ENCODE measurements around the gene OR9Q2. TPM values are rescaled to one million over a fixed set of nuclear protein-coding genes. Genes with fewer than 3 reads are reported as not detected.

OR9Q2 gene
- total and polyA plus RNA-seq, 2 donors (not counting 1 experiment from before 2014, with no cell fraction given) = not detected

DNA sequence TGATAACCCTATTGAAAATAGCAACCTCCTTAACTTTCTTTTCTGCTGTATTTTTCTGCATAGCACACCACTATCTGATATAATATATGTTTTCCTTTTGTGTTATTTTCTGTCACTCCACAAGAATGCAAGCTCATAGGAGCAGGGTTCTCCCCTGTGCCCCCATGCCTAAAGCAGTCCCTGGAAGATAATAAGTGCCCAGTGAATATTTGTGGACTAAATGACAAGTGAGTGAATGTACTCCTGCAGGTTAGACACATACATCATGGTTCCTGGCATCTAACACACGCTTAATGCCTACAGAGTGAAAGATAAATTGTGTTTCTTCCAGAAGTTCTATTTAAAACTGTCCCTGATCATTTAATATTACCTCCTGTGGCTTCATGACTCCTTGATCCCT, 23.9 kb upstream of the OR9Q2 start:
- WGBS (ENCODE audit: insufficient coverage) = no CpG with 5 or more reads among the region's 1 CpG
- no peak overlapping the region for H3K9ac ChIP-seq (ENCODE audit: low read length)
- Mint-ChIP-seq H3K4me1 (no peaks in the 10 kb centered on the region), H3K9me3 (ENCODE audit: insufficient read depth) (no peaks in the 10 kb centered on the region), H3K4me3 (no peak overlapping the region), H3K27ac (no peak overlapping the region), H3K27me3 (peaks cover 3% of the 10 kb centered on the region)
- no peaks in the 10 kb centered on the region for H4K20me1 ChIP-seq (ENCODE audit: control insufficient read depth, insufficient read depth, low read length, poor library complexity, severe bottlenecking)
- H3K27ac ChIP-seq (ENCODE audit: low read length in 2 of 2) = no peak overlapping the region
- H3K36me3 ChIP-seq (replicated peaks in 1 of 2; ENCODE audit: control extremely low read depth in 1 of 2, control insufficient read depth in 1 of 2, extremely low read depth in 1 of 2, insufficient read depth in 2 of 2, low read length in 1 of 2) = no peaks in the 10 kb centered on the region
- no peak overlapping the region for H2AFZ ChIP-seq (ENCODE audit: insufficient read depth, low read depth, low read length, poor library complexity, severe bottlenecking)
- no peak overlapping the region for H3K4me3 ChIP-seq (ENCODE audit: control extremely low read depth in 1 of 5, extremely low read depth in 1 of 5, insufficient read depth in 1 of 5, low read depth in 2 of 5, low read length in 4 of 5)
- H3K79me2 ChIP-seq (ENCODE audit: control insufficient read depth, insufficient read depth, low read length) = no peaks in the 10 kb centered on the region
- no peaks in the 10 kb centered on the region for H3K4me1 ChIP-seq (ENCODE audit: control insufficient read depth in 2 of 2, insufficient read depth in 2 of 2, low read length in 2 of 2)
- no peak for DNase-seq
- H3K27me3 ChIP-seq (replicated peaks in 1 of 4; ENCODE audit: control extremely low read depth in 1 of 4, control insufficient read depth in 3 of 4, insufficient read depth in 4 of 4, low read length in 3 of 4) = no peaks in the 10 kb centered on the region
- ATAC-seq (ENCODE audit: low read depth) = no peak
- CTCF ChIA-PET = no interaction called here
- no peak for TF ChIP-seq EZH2 (IDR thresholded peaks at IDR 0.05; ENCODE audit: borderline replicate concordance, insufficient read depth, low read depth, low read length, poor library complexity, severe bottlenecking)
- TF ChIP-seq, protein P1, sequence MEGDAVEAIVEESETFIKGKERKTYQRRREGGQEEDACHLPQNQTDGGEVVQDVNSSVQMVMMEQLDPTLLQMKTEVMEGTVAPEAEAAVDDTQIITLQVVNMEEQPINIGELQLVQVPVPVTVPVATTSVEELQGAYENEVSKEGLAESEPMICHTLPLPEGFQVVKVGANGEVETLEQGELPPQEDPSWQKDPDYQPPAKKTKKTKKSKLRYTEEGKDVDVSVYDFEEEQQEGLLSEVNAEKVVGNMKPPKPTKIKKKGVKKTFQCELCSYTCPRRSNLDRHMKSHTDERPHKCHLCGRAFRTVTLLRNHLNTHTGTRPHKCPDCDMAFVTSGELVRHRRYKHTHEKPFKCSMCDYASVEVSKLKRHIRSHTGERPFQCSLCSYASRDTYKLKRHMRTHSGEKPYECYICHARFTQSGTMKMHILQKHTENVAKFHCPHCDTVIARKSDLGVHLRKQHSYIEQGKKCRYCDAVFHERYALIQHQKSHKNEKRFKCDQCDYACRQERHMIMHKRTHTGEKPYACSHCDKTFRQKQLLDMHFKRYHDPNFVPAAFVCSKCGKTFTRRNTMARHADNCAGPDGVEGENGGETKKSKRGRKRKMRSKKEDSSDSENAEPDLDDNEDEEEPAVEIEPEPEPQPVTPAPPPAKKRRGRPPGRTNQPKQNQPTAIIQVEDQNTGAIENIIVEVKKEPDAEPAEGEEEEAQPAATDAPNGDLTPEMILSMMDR (IDR thresholded peaks at IDR 0.05) = no peak
- H3K9me3 ChIP-seq (ENCODE audit: control extremely low read depth in 1 of 3, control insufficient read depth in 2 of 3, insufficient read depth in 1 of 3, low read length in 2 of 3) = no peaks in the 10 kb centered on the region
- POLR2A ChIA-PET = no interaction called here
- intact Hi-C loops (cut with micrococcal nuclease) = no loop called here
- H3K4me2 ChIP-seq (replicated peaks; ENCODE audit: low read depth, low read length, poor library complexity, severe bottlenecking) = no peak overlapping the region

DNA sequence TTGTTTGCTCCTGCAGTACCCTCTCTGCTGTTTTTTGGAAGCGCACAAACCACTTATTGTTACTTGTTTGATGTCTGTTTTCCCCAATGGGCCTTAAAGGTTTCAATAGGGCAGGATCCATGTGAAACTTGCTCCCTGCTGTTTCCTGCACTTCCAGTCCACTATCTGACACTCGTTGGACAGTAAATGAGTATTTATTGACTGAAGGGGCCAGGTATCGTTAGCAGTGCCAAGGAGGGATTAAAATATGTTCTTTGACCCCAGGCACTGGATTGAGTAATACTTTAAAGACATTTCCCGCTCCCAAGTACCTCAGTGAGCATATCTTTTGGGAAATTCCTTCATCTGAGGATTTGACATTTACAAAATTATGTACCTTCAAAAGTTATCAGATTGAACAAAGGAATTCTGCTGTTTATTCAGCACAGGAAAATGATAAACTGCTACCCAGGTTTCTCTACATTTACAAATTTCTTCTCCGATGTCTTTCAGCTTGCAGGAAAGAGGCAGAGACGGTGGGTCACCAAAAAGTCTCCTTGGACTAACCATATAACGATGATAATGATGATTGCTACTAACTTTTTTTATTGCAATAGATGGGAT, 23.3 kb upstream of the OR9Q2 start:
- no peaks in the 10 kb centered on the region for H3K27me3 Mint-ChIP-seq
- Histone ChIP-seq H3K27ac (ENCODE audit: low read length in 2 of 2) (no peak overlapping the region), H3K4me3 (ENCODE audit: control extremely low read depth in 1 of 5, extremely low read depth in 1 of 5, insufficient read depth in 1 of 5, low read depth in 2 of 5, low read length in 4 of 5) (no peak overlapping the region), H3K4me2 (replicated peaks; ENCODE audit: low read depth, low read length, poor library complexity, severe bottlenecking) (no peak overlapping the region), H3K27me3 (replicated peaks in 1 of 4; ENCODE audit: control extremely low read depth in 1 of 4, control insufficient read depth in 3 of 4, insufficient read depth in 4 of 4, low read length in 3 of 4) (no peaks in the 10 kb centered on the region), H3K79me2 (ENCODE audit: control insufficient read depth, insufficient read depth, low read length) (no peaks in the 10 kb centered on the region), H4K20me1 (ENCODE audit: control insufficient read depth, insufficient read depth, low read length, poor library complexity, severe bottlenecking) (no peaks in the 10 kb centered on the region), H3K9me3 (ENCODE audit: control extremely low read depth in 1 of 3, control insufficient read depth in 2 of 3, insufficient read depth in 1 of 3, low read length in 2 of 3) (no peaks in the 10 kb centered on the region), H2AFZ (ENCODE audit: insufficient read depth, low read depth, low read length, poor library complexity, severe bottlenecking) (no peak overlapping the region), H3K9ac (ENCODE audit: low read length) (no peak overlapping the region), H3K36me3 (replicated peaks in 1 of 2; ENCODE audit: control extremely low read depth in 1 of 2, control insufficient read depth in 1 of 2, extremely low read depth in 1 of 2, insufficient read depth in 2 of 2, low read length in 1 of 2) (no peaks in the 10 kb centered on the region), H3K4me1 (ENCODE audit: control insufficient read depth in 2 of 2, insufficient read depth in 2 of 2, low read length in 2 of 2) (no peaks in the 10 kb centered on the region)
- no peak for DNase-seq
- H3K27ac Mint-ChIP-seq = no peak overlapping the region
- no peak for ATAC-seq (ENCODE audit: low read depth)
- intact Hi-C loops (cut with micrococcal nuclease) = no loop called here
- ChIA-PET CTCF (no interaction called here), POLR2A (no interaction called here)
- no peak overlapping the region for H3K4me3 Mint-ChIP-seq
- no peaks in the 10 kb centered on the region for H3K9me3 Mint-ChIP-seq (ENCODE audit: insufficient read depth)
- no peaks in the 10 kb centered on the region for H3K4me1 Mint-ChIP-seq
- 67% methylated on average over 1 of the region's 7 CpGs for WGBS (ENCODE audit: insufficient coverage)
- TF ChIP-seq EZH2 (IDR thresholded peaks at IDR 0.05; ENCODE audit: borderline replicate concordance, insufficient read depth, low read depth, low read length, poor library complexity, severe bottlenecking) = no peak
- TF ChIP-seq, protein P1 (IDR thresholded peaks at IDR 0.05) = no peak
